Mesenchymal stem cell (in vitro differentiated cells and primary cell): Measurements from ENCODE around the gene GNG4.
"Not testable (repeated sequence)": the region's sequence is repeated elsewhere in the genome, so short reads cannot be mapped to it uniquely, and the experiment has no call there.

Experiments
- DNase-seq: peaks from one replicate; pipeline ENCODE4 v3.0.0-alpha.2; 2013
- H2AFZ ChIP-seq: one replicate; pipeline ENCODE4 v1.6.1; 2013; ENCODE audit warnings: low read depth, mild to moderate bottlenecking, control low read depth, inconsistent platforms, low read length, moderate library complexity
- H2AK5ac ChIP-seq: 2 replicates; pipeline ENCODE4 v1.6.1; 2013; ENCODE audit warnings: low read length, moderate library complexity, mild to moderate bottlenecking, inconsistent platforms; ENCODE audit not compliant: severe bottlenecking
- H2BK120ac ChIP-seq: one replicate; pipeline ENCODE4 v1.6.1; 2013; ENCODE audit warnings: low read depth, mild to moderate bottlenecking, inconsistent platforms, low read length, moderate library complexity
- H2BK12ac ChIP-seq, 2 experiments: one replicate each; pipeline ENCODE4 v1.6.1; 2013; ENCODE audit warnings: inconsistent platforms in 2 of 2, low read length in 2 of 2, mild to moderate bottlenecking in 2 of 2, moderate library complexity in 2 of 2, control low read depth in 1 of 2
- H2BK15ac ChIP-seq: one replicate; pipeline ENCODE4 v1.6.1; 2013; ENCODE audit warnings: mild to moderate bottlenecking, low read depth, inconsistent platforms; ENCODE audit not compliant: poor library complexity, severe bottlenecking
- H2BK5ac ChIP-seq: 2 replicates; pipeline ENCODE4 v1.6.1; 2013; ENCODE audit warnings: low read depth, mild to moderate bottlenecking, low read length, control low read depth, inconsistent platforms; ENCODE audit not compliant: poor library complexity, severe bottlenecking
- H3K14ac ChIP-seq, 2 experiments: one replicate each; pipeline ENCODE4 v1.6.1; 2013; ENCODE audit warnings: inconsistent platforms in 2 of 2, low read length in 2 of 2, control low read depth in 1 of 2, mild to moderate bottlenecking in 1 of 2, moderate library complexity in 1 of 2
- H3K18ac ChIP-seq, 2 experiments: one replicate each; pipeline ENCODE4 v1.6.1; 2013; ENCODE audit warnings: inconsistent platforms in 2 of 2, low read length in 2 of 2, control low read depth in 1 of 2, low read depth in 1 of 2, mild to moderate bottlenecking in 1 of 2
- H3K23ac ChIP-seq, 2 experiments: one replicate each; pipeline ENCODE4 v1.6.1; 2013; ENCODE audit warnings: inconsistent platforms in 2 of 2, low read length in 2 of 2, mild to moderate bottlenecking in 2 of 2, moderate library complexity in 2 of 2, control low read depth in 1 of 2
- H3K27ac ChIP-seq: 2 replicates; pipeline ENCODE4 v1.5.1; 2013; ENCODE audit warnings: mild to moderate bottlenecking, moderate library complexity, low read length, control low read depth, inconsistent platforms; ENCODE audit not compliant: poor library complexity, severe bottlenecking
- H3K27me3 ChIP-seq, 2 experiments: 2 replicates each; pipeline versions ENCODE4 v1.6.1 to v1.7.0; 2013; ENCODE audit warnings: low read length in 2 of 2, mild to moderate bottlenecking in 2 of 2, moderate library complexity in 2 of 2, control low read depth in 1 of 2, inconsistent platforms in 1 of 2; ENCODE audit not compliant: control insufficient read depth in 1 of 2, insufficient read depth in 1 of 2
- H3K36me3 ChIP-seq, 2 experiments: 2 replicates each; pipeline versions ENCODE4 v1.6.1 to v1.7.0; 2013; ENCODE audit warnings: low read length in 2 of 2, control low read depth in 1 of 2, inconsistent platforms in 1 of 2, low read depth in 1 of 2, mild to moderate bottlenecking in 1 of 2; ENCODE audit not compliant: insufficient read depth in 2 of 2, control insufficient read depth in 1 of 2
- H3K4ac ChIP-seq, 2 experiments: one replicate each; pipeline ENCODE4 v1.6.1; 2013; ENCODE audit warnings: inconsistent platforms in 2 of 2, low read length in 2 of 2, mild to moderate bottlenecking in 2 of 2, moderate library complexity in 2 of 2, control low read depth in 1 of 2, low read depth in 1 of 2
- H3K4me1 ChIP-seq: 2 replicates; pipeline ENCODE4 v1.6.1; 2013; ENCODE audit warnings: low read depth, low read length, control low read depth; ENCODE audit not compliant: control insufficient read depth, insufficient read depth
- H3K4me2 ChIP-seq: 2 replicates; pipeline ENCODE4 v1.6.1; 2013; ENCODE audit warnings: low read length, mild to moderate bottlenecking, inconsistent platforms; ENCODE audit not compliant: poor library complexity, severe bottlenecking
- H3K4me3 ChIP-seq, 2 experiments: 2 replicates each; pipeline versions ENCODE4 v1.5.1 to v1.7.0; 2013; ENCODE audit warnings: low read length in 2 of 2, mild to moderate bottlenecking in 2 of 2, control low read depth in 1 of 2, low read depth in 1 of 2; ENCODE audit not compliant: insufficient read depth in 1 of 2
- H3K79me1 ChIP-seq: replicated peaks from 2 replicates; pipeline ENCODE4 v1.6.1; 2013; ENCODE audit warnings: mild to moderate bottlenecking, control low read depth, low read length, inconsistent platforms; ENCODE audit not compliant: poor library complexity, severe bottlenecking
- H3K9ac ChIP-seq: 2 replicates; pipeline ENCODE4 v1.7.0; 2013; ENCODE audit warnings: mild to moderate bottlenecking, low read length, moderate library complexity
- H3K9me3 ChIP-seq: 2 replicates; pipeline ENCODE4 v1.7.0; 2013; ENCODE audit warnings: mild to moderate bottlenecking, low read length; ENCODE audit not compliant: control insufficient read depth
- H4K8ac ChIP-seq: one replicate; pipeline ENCODE4 v1.6.1; 2013; ENCODE audit warnings: inconsistent platforms, mild to moderate bottlenecking, low read length, moderate library complexity
- H4K91ac ChIP-seq: one replicate; pipeline ENCODE4 v1.6.1; 2013; ENCODE audit warnings: mild to moderate bottlenecking, low read length, inconsistent platforms
- WGBS: methylation state at CpG from one replicate; pipeline ENCODE4 v1.1.7; 2013; ENCODE audit warnings: mixed read lengths; 5-methylcytosine and 5-hydroxymethylcytosine counted together

Gene GNG4

DNA sequence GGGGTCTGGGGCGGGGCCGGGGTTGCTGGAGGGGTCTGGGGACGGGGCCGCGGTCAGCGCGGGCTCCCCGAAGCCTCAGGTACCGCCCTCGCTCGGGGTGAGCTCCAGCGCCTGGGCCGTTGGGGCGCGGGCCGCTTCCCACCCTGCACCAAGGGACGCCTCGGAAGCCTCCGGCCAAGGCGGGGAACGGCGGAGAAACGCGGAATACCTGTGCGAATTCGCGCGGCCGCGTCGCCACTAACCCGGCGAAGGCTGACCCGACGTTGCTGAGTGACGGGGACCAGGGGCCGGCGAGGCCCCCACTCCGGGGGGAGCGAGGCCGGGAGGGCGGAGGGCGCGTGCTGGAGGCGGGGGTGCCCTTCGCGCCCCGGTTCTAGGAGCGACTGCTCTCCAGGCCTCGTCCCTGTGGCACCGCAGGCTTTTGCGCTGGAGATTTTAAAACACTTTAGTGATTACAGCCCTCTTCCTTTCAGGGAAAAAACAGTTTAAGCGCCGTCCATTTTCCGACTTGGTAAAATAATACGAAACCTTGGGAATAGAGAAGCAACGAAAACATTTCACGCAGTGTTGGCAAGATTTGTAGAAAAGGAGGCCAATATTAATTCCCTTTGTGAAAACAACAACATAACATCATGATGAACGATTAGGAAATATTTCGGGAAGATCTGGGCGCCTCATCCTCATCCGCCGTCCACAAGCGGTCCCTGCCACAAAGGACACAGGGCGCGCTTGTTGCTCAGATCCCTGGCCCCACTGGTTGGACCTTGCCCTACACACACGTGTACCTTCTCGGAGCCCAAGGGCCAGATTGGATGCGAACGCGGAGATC is 971 bp upstream of the GNG4 start:
- Histone ChIP-seq H3K4me1 (peaks cover 23% of the 10 kb centered on the region), H2BK120ac (no peak overlapping the region), H3K27me3 (peaks cover 48 to 68% of the 10 kb centered on the region in 2 experiments), H3K14ac (no peak overlapping the region), H4K8ac (no peak overlapping the region), H3K79me1 (no peaks in the 10 kb centered on the region), H2BK12ac (no peak overlapping the region), H2AK5ac (no peak overlapping the region), H3K4me3 (peak overlapping the region; percentile 47 to 63), H3K9me3 (no peaks in the 10 kb centered on the region), H3K27ac (no peak overlapping the region), H2AFZ (no peak overlapping the region), H3K18ac (no peak overlapping the region), H3K23ac (no peak overlapping the region), H4K91ac (no peak overlapping the region), H3K36me3 (no peaks in the 10 kb centered on the region), H2BK5ac (no peak overlapping the region), H3K4me2 (peak overlapping the region; percentile 66), H3K4ac (no peak overlapping the region), H2BK15ac (no peak overlapping the region), H3K9ac (no peak overlapping the region)
- WGBS, result 3% methylated on average over 68 of the region's 71 CpGs
- DNase-seq, result no peak

DNA sequence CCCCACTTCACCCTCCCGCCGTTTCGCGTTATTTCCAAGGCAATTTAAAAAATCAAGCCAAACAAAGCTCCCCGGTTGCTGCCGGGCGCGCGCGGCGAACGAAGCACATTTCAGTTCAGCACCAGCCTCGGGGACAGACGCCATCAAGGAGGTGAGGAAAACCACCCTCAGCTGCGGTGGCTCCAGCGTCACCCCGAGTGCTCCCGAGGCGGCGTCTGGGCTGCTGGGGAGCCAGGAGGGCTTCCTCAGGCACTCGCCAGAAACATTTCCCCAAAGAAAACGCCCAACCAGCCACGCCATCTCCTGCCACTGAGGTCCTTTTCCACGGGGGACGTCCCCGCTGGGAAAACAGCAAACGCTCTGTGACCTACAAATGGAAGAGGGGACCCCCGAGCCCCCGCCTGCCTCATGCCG is 623 bp downstream of the GNG4 start:
- no peak overlapping the region for H2AK5ac ChIP-seq
- no peak overlapping the region for H2AFZ ChIP-seq
- H3K9ac ChIP-seq, result no peak overlapping the region
- no peak overlapping the region for H3K23ac ChIP-seq
- no peak overlapping the region for H2BK12ac ChIP-seq
- under 1% methylated on average over 30 of the region's 30 CpGs for WGBS
- no peaks in the 10 kb centered on the region for H3K9me3 ChIP-seq
- no peak overlapping the region for H2BK5ac ChIP-seq
- no peak overlapping the region for H3K4ac ChIP-seq
- H3K4me1 ChIP-seq, result peaks cover 23% of the 10 kb centered on the region
- H3K27ac ChIP-seq, result no peak overlapping the region
- peak overlapping the region; percentile 97 for H3K4me2 ChIP-seq
- no peaks in the 10 kb centered on the region for H3K79me1 ChIP-seq
- no peak overlapping the region for H2BK120ac ChIP-seq
- H3K4me3 ChIP-seq, result peak overlapping the region in 1 of 2 experiments; percentile 58
- no peak overlapping the region for H3K18ac ChIP-seq
- H3K27me3 ChIP-seq, result peaks cover 44 to 82% of the 10 kb centered on the region in 2 experiments
- no peak overlapping the region for H4K91ac ChIP-seq
- no peak overlapping the region for H4K8ac ChIP-seq
- H3K36me3 ChIP-seq, result no peaks in the 10 kb centered on the region
- DNase-seq, result peak; percentile 76
- no peak overlapping the region for H2BK15ac ChIP-seq
- no peak overlapping the region for H3K14ac ChIP-seq

GRCh38 chr1:235648407-235648907 is 1.1 kb downstream of the GNG4 start:
- no peak overlapping the region for H2BK120ac ChIP-seq
- H3K27ac ChIP-seq, result no peak overlapping the region
- H4K91ac ChIP-seq, result no peak overlapping the region
- no peaks in the 10 kb centered on the region for H3K9me3 ChIP-seq
- H3K9ac ChIP-seq, result no peak overlapping the region
- H2AK5ac ChIP-seq, result no peak overlapping the region
- H3K4me3 ChIP-seq, result peak overlapping the region in 1 of 2 experiments; percentile 58
- no peak overlapping the region for H2AFZ ChIP-seq
- no peak overlapping the region for H2BK5ac ChIP-seq
- no peaks in the 10 kb centered on the region for H3K36me3 ChIP-seq
- peaks cover 44 to 87% of the 10 kb centered on the region in 2 experiments for H3K27me3 ChIP-seq
- no peak overlapping the region for H3K14ac ChIP-seq
- H2BK15ac ChIP-seq, result no peak overlapping the region
- 9% methylated on average over 26 of the region's 31 CpGs for WGBS
- no peak overlapping the region for H3K18ac ChIP-seq
- H3K23ac ChIP-seq, result no peak overlapping the region
- no peak overlapping the region for H3K4ac ChIP-seq
- DNase-seq, result no peak
- peak overlapping the region; percentile 97 for H3K4me2 ChIP-seq
- H2BK12ac ChIP-seq, result no peak overlapping the region
- H3K4me1 ChIP-seq, result peaks cover 23% of the 10 kb centered on the region
- H4K8ac ChIP-seq, result no peak overlapping the region
- H3K79me1 ChIP-seq, result no peaks in the 10 kb centered on the region

DNA sequence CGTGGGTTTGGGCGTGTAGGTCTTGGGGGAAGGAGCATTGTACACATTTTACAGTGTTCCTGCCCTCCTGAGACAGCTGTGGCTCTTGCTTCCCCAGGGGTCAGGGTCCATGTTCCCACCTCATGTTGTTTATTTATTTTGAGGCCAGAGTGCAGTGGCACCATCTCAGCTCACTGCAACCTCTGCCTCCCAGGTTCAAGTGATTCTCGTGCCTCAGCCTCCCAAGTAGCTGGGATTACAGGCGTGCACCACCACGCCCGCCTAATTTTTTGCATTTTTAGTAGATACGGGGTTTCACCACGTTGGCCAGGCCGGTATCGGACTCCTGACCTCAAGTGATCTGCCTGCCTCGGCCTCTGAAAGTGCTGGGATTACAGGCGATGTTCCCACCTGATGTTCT is 2.0 kb downstream of the GNG4 start:
- not testable (repeated sequence) for DNase-seq, H3K4me3 ChIP-seq, H3K4ac ChIP-seq, H2AFZ ChIP-seq, H3K36me3 ChIP-seq, H2AK5ac ChIP-seq, H2BK12ac ChIP-seq, H3K14ac ChIP-seq, H2BK120ac ChIP-seq, H3K23ac ChIP-seq, H2BK5ac ChIP-seq, H3K4me2 ChIP-seq, H2BK15ac ChIP-seq, H3K27ac ChIP-seq, H4K8ac ChIP-seq, H3K18ac ChIP-seq, H3K9ac ChIP-seq, H4K91ac ChIP-seq, H3K79me1 ChIP-seq, H3K9me3 ChIP-seq
- Histone ChIP-seq H3K4me1 (peaks cover 25% of the 10 kb centered on the region), H3K27me3 (peaks cover 47 to 88% of the 10 kb centered on the region in 2 experiments)
- 85% methylated on average over 11 of the region's 12 CpGs for WGBS
